HepG2 (cell line): ENCODE measurements around the gene NUSAP1. TPM values are rescaled to one million over a fixed set of nuclear protein-coding genes. Genes with fewer than 3 reads are reported as not detected.

ENCODE experiments used
- ATAC-seq: fragments of 200-7000 bp; cut with Tn5 transposase; 3 replicates; pipeline ENCODE4 v1.9.1; 2020; ENCODE audit warnings: mild to moderate bottlenecking, moderate library complexity
- BruUV-seq: library from RNA; stranded (reverse); fragments of 400-500 nt; replicated peaks from 2 replicates; lab custom pipeline; 2021; lab: Mats Ljungman, UMichigan
- CTCF ChIA-PET: fragments of 300-600 bp; formaldehyde crosslinking; extraction: SDS; loops from one replicate; lab custom pipeline; 2021; ENCODE audit warnings: low total read pairs, inconsistent platforms, low intra/inter-chr PET ratio; lab: Yijun Ruan, JAX
- POLR2A ChIA-PET: fragments of 350-600 bp; sonication (Branson Sonifier 250); formaldehyde crosslinking; loops from one replicate; lab custom pipeline; 2020; ENCODE audit warnings: antibody characterized with exemption, inconsistent platforms; lab: Yijun Ruan, JAX
- DNase-seq: peaks from one replicate; pipeline ENCODE4 v3.0.0-alpha.2; 2015; ENCODE audit warnings: low spot score
- FAIRE-seq: peaks from 3 replicates; lab custom pipeline; 2011; peaks lifted over from hg19 to GRCh38; lab: Jason Lieb, UNC
- H2AFZ ChIP-seq: one replicate; pipeline ENCODE4 v1.6.1; 2011; ENCODE audit warnings: low read length, inconsistent platforms
- H3K27ac ChIP-seq: fragments of 300-600 bp; 3 replicates; pipeline ENCODE4 v1.8.0; 2011; ENCODE audit warnings: mixed run types, mild to moderate bottlenecking, mixed read lengths, low read length, inconsistent platforms; ENCODE audit not compliant: insufficient read depth; ENCODE audit errors: extremely low read length
- H3K27me3 ChIP-seq, 2 experiments: fragments of 200-600 bp in 1 of 2; 2 replicates in 1 of 2; 3 replicates in 1 of 2; pipeline versions ENCODE4 v1.6.0 to v1.8.0; 2011; ENCODE audit warnings: low read length in 2 of 2, mild to moderate bottlenecking in 2 of 2, moderate library complexity in 2 of 2, inconsistent platforms in 1 of 2; ENCODE audit not compliant: insufficient read depth in 2 of 2, control insufficient read depth in 1 of 2
- H3K36me3 ChIP-seq, 2 experiments: fragments of 200-600 bp in 1 of 2; replicated peaks in 1 of 2; 2 replicates in 1 of 2; 3 replicates in 1 of 2; pipeline versions ENCODE4 v1.5.1 to v1.8.0; 2011; ENCODE audit warnings: low read length in 2 of 2, inconsistent platforms in 1 of 2; ENCODE audit not compliant: insufficient read depth in 2 of 2, control insufficient read depth in 1 of 2
- H3K4me1 ChIP-seq: 2 replicates; pipeline ENCODE4 v1.5.1; 2012; ENCODE audit warnings: low read length, inconsistent platforms; ENCODE audit not compliant: insufficient read depth
- H3K4me2 ChIP-seq: 2 replicates; pipeline ENCODE4 v1.6.0; 2011; ENCODE audit warnings: low read depth, low read length, inconsistent platforms
- H3K4me3 ChIP-seq, 3 experiments: fragments of 200-600 bp in 1 of 3; sonication (generic), shearing (Covaris generic) in 1 of 3; replicated peaks in 1 of 3; 2 replicates each; pipeline ENCODE4 v1.5.1; 2011 to 2016; ENCODE audit warnings: low read length in 3 of 3, inconsistent platforms in 2 of 3, low read depth in 2 of 3, mild to moderate bottlenecking in 2 of 3, control low read depth in 1 of 3, mixed read lengths in 1 of 3; ENCODE audit not compliant: insufficient read depth in 1 of 3
- H3K79me2 ChIP-seq: one replicate; pipeline ENCODE4 v1.6.1; 2011; ENCODE audit warnings: low read length, inconsistent platforms; ENCODE audit not compliant: insufficient read depth
- H3K9ac ChIP-seq: 2 replicates; pipeline ENCODE4 v1.6.0; 2011; ENCODE audit warnings: mild to moderate bottlenecking, low read depth, low read length, inconsistent platforms; ENCODE audit not compliant: insufficient read depth
- H3K9me3 ChIP-seq: 2 replicates; pipeline ENCODE4 v1.5.1; 2012; ENCODE audit warnings: mild to moderate bottlenecking, low read length
- H4K20me1 ChIP-seq: 2 replicates; pipeline ENCODE4 v1.6.0; 2011; ENCODE audit warnings: inconsistent platforms, mild to moderate bottlenecking, low read length, moderate library complexity; ENCODE audit not compliant: insufficient read depth
- AGO2 ChIP-seq: fragments of 200-400 bp; formaldehyde crosslinking; optimal IDR thresholded peaks from 2 replicates; pipeline ENCODE3; 2017; ENCODE audit warnings: mild to moderate bottlenecking, low read depth, low read length, moderate library complexity
- BRD4 ChIP-seq: sonication (generic); formaldehyde crosslinking; IDR thresholded peaks from 2 replicates; pipeline ENCODE4 v1.4.0; 2020; ENCODE audit warnings: missing genetic modification reagents
- DPF2 ChIP-seq: sonication (generic); formaldehyde crosslinking; IDR thresholded peaks from 2 replicates; pipeline ENCODE4 v1.4.0; 2020; ENCODE audit warnings: mild to moderate bottlenecking, low read depth, missing genetic modification reagents, borderline replicate concordance
- ELF3 ChIP-seq: IDR thresholded peaks from 2 replicates; pipeline ENCODE4 v1.6.1; 2016; ENCODE audit warnings: missing genetic modification reagents, missing compliant biosample characterization
- KLF15 ChIP-seq: sonication (generic); formaldehyde crosslinking; IDR thresholded peaks from 2 replicates; pipeline ENCODE4 v1.8.1; 2023; ENCODE audit warnings: borderline replicate concordance, mild to moderate bottlenecking, inconsistent platforms, missing genetic modification reagents, mixed read lengths
- NR2C2 ChIP-seq: sonication (generic); formaldehyde crosslinking; IDR thresholded peaks from 2 replicates; pipeline ENCODE4 v1.4.0; 2020; ENCODE audit warnings: missing genetic modification reagents, mild to moderate bottlenecking, moderate library complexity, borderline replicate concordance
- NR2F6 ChIP-seq, 2 experiments: IDR thresholded peaks; 2 replicates each; pipeline ENCODE4 v1.6.1; 2016; ENCODE audit warnings: antibody characterized with exemption in 1 of 2, mild to moderate bottlenecking in 1 of 2
- PHF21A ChIP-seq: sonication (generic); formaldehyde crosslinking; IDR thresholded peaks from 2 replicates; pipeline ENCODE4 v1.5.0; 2020; ENCODE audit warnings: mild to moderate bottlenecking, missing genetic modification reagents
- SAP130 ChIP-seq: IDR thresholded peaks from 2 replicates; pipeline ENCODE4 v1.6.1; 2016; ENCODE audit warnings: low read depth
- SATB2 ChIP-seq: sonication (generic); formaldehyde crosslinking; IDR thresholded peaks from 2 replicates; pipeline ENCODE4 v1.5.0; 2020; ENCODE audit warnings: missing genetic modification reagents
- SMAD9 ChIP-seq: sonication (generic); formaldehyde crosslinking; IDR thresholded peaks from 2 replicates; pipeline ENCODE4 v1.5.1; 2020; ENCODE audit warnings: mild to moderate bottlenecking, missing genetic modification reagents
- TP53 ChIP-seq: sonication (generic); formaldehyde crosslinking; conservative IDR thresholded peaks from 2 replicates; pipeline ENCODE4 v1.4.0; 2020; ENCODE audit warnings: missing genetic modification reagents
- U2AF1 ChIP-seq: fragments of 200-400 bp; formaldehyde crosslinking; optimal IDR thresholded peaks from 2 replicates; pipeline ENCODE3; 2017; ENCODE audit warnings: mild to moderate bottlenecking, low read depth, low read length
- XRCC5 ChIP-seq: fragments of 200-400 bp; formaldehyde crosslinking; optimal IDR thresholded peaks from 2 replicates; pipeline ENCODE3; 2017; ENCODE audit warnings: mild to moderate bottlenecking, low read length
- ZNF256 ChIP-seq: sonication (generic); formaldehyde crosslinking; conservative IDR thresholded peaks from 2 replicates; pipeline ENCODE4 v1.4.0; 2020; ENCODE audit warnings: missing genetic modification reagents
- ZNF282 ChIP-seq: fragments of 450-650 bp; IDR thresholded peaks from 2 replicates; pipeline ENCODE4 v1.6.1; 2018; ENCODE audit not compliant: partially characterized antibody
- ZNF761 ChIP-seq: sonication (generic); formaldehyde crosslinking; conservative IDR thresholded peaks from 2 replicates; pipeline ENCODE4 v1.4.0; 2020; ENCODE audit warnings: mild to moderate bottlenecking, missing genetic modification reagents
- WGBS: methylation state at CpG from one replicate; pipeline ENCODE4 v1.1.6; 2017; ENCODE audit warnings: low lambda C conversion rate; 5-methylcytosine and 5-hydroxymethylcytosine counted together
- in situ Hi-C: cut with HindIII; loops from 2 replicates; pipeline ENCODE4 v1.10.0; 2017; ENCODE audit warnings: low pct_unique_long_range_greater_than_20kb; ENCODE audit not compliant: extremely low pct_ligation_motif_present
- intact Hi-C: fragments of 100-400 bp; cut with micrococcal nuclease; formaldehyde crosslinking; loops from one replicate; pipeline ENCODE4 v1.10.0; 2022; ENCODE audit not compliant: unreplicated experiment
- polyA plus RNA-seq, 8 experiments: library from polyadenylated mRNA; depleted of rRNA in 3 of 8; stranded (reverse) in 7 of 8; unstranded in 1 of 8; fragments of >200 nt; fragmentation: Illumina TruSeq in 4 of 8; extraction: Trizol in 4 of 8; gene quantifications; 2 replicates each; pipeline versions ENCODE4 v1.2.1 to v1.2.3, GENCODE V29; 2011 to 2016; ENCODE audit warnings: low read depth in 4 of 8, missing spikeins in 1 of 8, mixed read lengths in 1 of 8; ENCODE audit not compliant: insufficient read depth in 1 of 8
- total RNA-seq, 5 experiments: library from RNA; depleted of rRNA; stranded (reverse); fragments of >200 nt; fragmentation: Illumina TruSeq; extraction: Trizol; gene quantifications; 2 replicates each; pipeline ENCODE4 v1.2.3, GENCODE V29; 2016; ENCODE audit warnings: low read depth in 1 of 5
- TF ChIP-seq, protein P1 (sequence below): sonication (generic); formaldehyde crosslinking; IDR thresholded peaks from 2 replicates; pipeline ENCODE4 v1.5.0; 2020; ENCODE audit warnings: missing genetic modification reagents
- TF ChIP-seq, protein P2 (sequence below): sonication (generic); formaldehyde crosslinking; IDR thresholded peaks from 2 replicates; pipeline ENCODE4 v1.8.1; 2023; ENCODE audit warnings: mild to moderate bottlenecking, missing genetic modification reagents
- TF ChIP-seq, protein P3 (sequence below): sonication (generic); formaldehyde crosslinking; IDR thresholded peaks from 2 replicates; pipeline ENCODE4 v1.4.0; 2020; ENCODE audit warnings: missing genetic modification reagents, borderline replicate concordance
- TF ChIP-seq, protein P4 (sequence below): sonication (generic); formaldehyde crosslinking; IDR thresholded peaks from 2 replicates; pipeline ENCODE4 v1.5.0; 2020; ENCODE audit warnings: missing genetic modification reagents

NUSAP1 gene
- total and polyA plus RNA-seq, 2 of the 13 experiments (the other 11 are each of a cell fraction or from before 2014, with no cell fraction given): 59.5 to 106 TPM

DNA sequence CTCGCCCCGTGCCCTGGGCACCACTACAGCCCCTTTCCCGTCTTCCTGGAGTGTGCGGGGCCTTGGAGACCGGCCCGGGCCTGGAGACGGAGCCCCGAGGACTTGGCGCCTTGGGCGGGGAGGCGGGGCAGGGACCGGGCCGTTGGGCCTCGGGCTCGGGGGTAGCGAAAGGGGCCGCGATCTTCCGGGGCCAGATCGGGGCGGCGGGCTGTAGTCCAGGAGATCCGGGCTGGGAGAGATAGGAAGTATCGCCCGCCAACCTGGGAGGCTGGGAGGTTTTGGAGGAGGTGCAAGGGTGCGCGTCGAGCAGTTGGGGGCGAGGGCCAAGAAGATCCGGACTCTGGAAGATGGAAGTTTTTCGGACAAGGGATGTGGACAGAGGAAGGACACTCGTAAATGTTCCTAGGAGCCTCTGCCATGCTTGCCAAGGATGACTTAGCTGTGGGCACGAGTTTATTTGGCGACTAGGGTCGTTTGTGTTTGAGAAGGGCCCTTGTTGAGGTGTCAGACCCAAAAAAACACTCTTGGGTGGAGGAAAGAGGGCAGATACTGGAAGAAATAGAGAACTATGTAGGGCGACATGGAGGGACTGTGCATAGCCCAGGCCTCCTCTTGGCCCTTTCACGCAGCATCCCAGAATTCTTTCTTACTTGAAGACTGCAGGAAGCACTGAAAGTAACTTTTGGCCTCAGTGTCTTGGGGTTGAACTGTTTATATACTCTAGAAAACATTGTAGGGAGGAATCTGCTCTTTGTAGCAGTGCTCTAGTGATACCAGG lies 84.9 kb downstream of the NUSAP1 start:
- Histone ChIP-seq H3K9ac (peak overlapping the region; percentile 94), H3K4me3 (peak overlapping the region; percentile 76 to 98 (median 92)), H3K27me3 (no peaks in the 10 kb centered on the region; a peak in 1 of 5 replicates), H2AFZ (no peak overlapping the region), H3K9me3 (no peaks in the 10 kb centered on the region), H3K4me1 (peaks cover 42% of the 10 kb centered on the region), H3K27ac (peak overlapping the region; percentile 77), H3K79me2 (peaks cover 55% of the 10 kb centered on the region), H3K36me3 (no peaks in the 10 kb centered on the region), H3K4me2 (peak overlapping the region; percentile 82), H4K20me1 (peaks cover 15% of the 10 kb centered on the region)
- under 1% methylated on average over 18 of the region's 37 CpGs for WGBS
- TSS peak; percentile 59 for BruUV-seq
- CTCF ChIA-PET: no interaction called here
- ATAC-seq (peak; percentile 75), FAIRE-seq (no peak), DNase-seq (no peak)
- in situ Hi-C loops (no loop called here), intact Hi-C loops (no loop called here)
- POLR2A ChIA-PET: no interaction called here
- TF ChIP-seq NR2C2 (CRISPR knock-in tag) (no peak), AGO2 (peak; percentile 31), BRD4 (CRISPR knock-in tag) (no peak), DPF2 (CRISPR knock-in tag) (no peak), NR2F6 (IDR thresholded peaks at IDR 0.05) (no peak), NR2F6 (CRISPR knock-in tag; IDR thresholded peaks at IDR 0.05) (no peak), SATB2 (CRISPR knock-in tag) (no peak), ZNF761 (CRISPR knock-in tag) (no peak), SMAD9 (CRISPR knock-in tag) (no peak), KLF15 (CRISPR knock-in tag) (0 out of 2 replicates have a peak, but pooled peaks have one; percentile 36), TP53 (CRISPR knock-in tag) (no peak), ZNF256 (no peak), XRCC5 (no peak), ELF3 (CRISPR knock-in tag) (no peak), U2AF1 (no peak), PHF21A (CRISPR knock-in tag) (no peak), ZNF282 (no peak), SAP130 (CRISPR knock-in tag) (no peak; the same call in 1 of the 2 replicates)
- TF ChIP-seq, protein P1, sequence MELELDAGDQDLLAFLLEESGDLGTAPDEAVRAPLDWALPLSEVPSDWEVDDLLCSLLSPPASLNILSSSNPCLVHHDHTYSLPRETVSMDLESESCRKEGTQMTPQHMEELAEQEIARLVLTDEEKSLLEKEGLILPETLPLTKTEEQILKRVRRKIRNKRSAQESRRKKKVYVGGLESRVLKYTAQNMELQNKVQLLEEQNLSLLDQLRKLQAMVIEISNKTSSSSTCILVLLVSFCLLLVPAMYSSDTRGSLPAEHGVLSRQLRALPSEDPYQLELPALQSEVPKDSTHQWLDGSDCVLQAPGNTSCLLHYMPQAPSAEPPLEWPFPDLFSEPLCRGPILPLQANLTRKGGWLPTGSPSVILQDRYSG (CRISPR knock-in tag): no peak
- TF ChIP-seq, protein P2, sequence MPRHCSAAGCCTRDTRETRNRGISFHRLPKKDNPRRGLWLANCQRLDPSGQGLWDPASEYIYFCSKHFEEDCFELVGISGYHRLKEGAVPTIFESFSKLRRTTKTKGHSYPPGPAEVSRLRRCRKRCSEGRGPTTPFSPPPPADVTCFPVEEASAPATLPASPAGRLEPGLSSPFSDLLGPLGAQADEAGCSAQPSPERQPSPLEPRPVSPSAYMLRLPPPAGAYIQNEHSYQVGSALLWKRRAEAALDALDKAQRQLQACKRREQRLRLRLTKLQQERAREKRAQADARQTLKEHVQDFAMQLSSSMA (CRISPR knock-in tag): no peak
- TF ChIP-seq, protein P3, sequence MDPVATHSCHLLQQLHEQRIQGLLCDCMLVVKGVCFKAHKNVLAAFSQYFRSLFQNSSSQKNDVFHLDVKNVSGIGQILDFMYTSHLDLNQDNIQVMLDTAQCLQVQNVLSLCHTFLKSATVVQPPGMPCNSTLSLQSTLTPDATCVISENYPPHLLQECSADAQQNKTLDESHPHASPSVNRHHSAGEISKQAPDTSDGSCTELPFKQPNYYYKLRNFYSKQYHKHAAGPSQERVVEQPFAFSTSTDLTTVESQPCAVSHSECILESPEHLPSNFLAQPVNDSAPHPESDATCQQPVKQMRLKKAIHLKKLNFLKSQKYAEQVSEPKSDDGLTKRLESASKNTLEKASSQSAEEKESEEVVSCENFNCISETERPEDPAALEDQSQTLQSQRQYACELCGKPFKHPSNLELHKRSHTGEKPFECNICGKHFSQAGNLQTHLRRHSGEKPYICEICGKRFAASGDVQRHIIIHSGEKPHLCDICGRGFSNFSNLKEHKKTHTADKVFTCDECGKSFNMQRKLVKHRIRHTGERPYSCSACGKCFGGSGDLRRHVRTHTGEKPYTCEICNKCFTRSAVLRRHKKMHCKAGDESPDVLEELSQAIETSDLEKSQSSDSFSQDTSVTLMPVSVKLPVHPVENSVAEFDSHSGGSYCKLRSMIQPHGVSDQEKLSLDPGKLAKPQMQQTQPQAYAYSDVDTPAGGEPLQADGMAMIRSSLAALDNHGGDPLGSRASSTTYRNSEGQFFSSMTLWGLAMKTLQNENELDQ (CRISPR knock-in tag): no peak
- TF ChIP-seq, protein P4, sequence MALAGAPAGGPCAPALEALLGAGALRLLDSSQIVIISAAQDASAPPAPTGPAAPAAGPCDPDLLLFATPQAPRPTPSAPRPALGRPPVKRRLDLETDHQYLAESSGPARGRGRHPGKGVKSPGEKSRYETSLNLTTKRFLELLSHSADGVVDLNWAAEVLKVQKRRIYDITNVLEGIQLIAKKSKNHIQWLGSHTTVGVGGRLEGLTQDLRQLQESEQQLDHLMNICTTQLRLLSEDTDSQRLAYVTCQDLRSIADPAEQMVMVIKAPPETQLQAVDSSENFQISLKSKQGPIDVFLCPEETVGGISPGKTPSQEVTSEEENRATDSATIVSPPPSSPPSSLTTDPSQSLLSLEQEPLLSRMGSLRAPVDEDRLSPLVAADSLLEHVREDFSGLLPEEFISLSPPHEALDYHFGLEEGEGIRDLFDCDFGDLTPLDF (CRISPR knock-in tag): peak; percentile 33; the same call in 1 of the 2 replicates
